Heart left ventricle (tissue), 16 donors: Measurements from ENCODE around the gene CLN6. TPM values are rescaled to one million over a fixed set of nuclear protein-coding genes. Genes with fewer than 3 reads are reported as not detected.
"Not testable (repeated sequence)": the region's sequence is repeated elsewhere in the genome, so short reads cannot be mapped to it uniquely, and the experiment has no call there.

Experiments
- ATAC-seq, 4 donors: fragments of 200-7000 bp; cut with Tn5 transposase; one replicate each; pipeline ENCODE4 v1.9.1; 2020 to 2022; ENCODE audit warnings: moderate library complexity in 4 of 4, mild to moderate bottlenecking in 3 of 4, moderate number of reproducible peaks in 1 of 4
- DNase-seq, 5 donors: peaks; one replicate each; pipeline ENCODE4 v3.0.0-alpha.2; 2020
- H3K27ac ChIP-seq, 12 donors: fragments of 200-600 bp; sonication (generic) in 4 of 12; one replicate each; pipeline versions ENCODE4 v1.5.0 to v1.8.0; 2016 to 2022; ENCODE audit warnings: mild to moderate bottlenecking in 2 of 12
- H3K27me3 ChIP-seq, 9 donors: fragments of 200-600 bp; sonication (generic) in 2 of 9; one replicate each; pipeline versions ENCODE4 v1.5.1 to v1.8.0; 2016 to 2022; ENCODE audit warnings: mild to moderate bottlenecking in 3 of 9
- H3K36me3 ChIP-seq, 9 donors: fragments of 200-600 bp; sonication (generic) in 2 of 9; one replicate each; pipeline versions ENCODE4 v1.5.0 to v1.8.0; 2018 to 2022; ENCODE audit warnings: mild to moderate bottlenecking in 2 of 9
- H3K4me1 ChIP-seq, 12 donors: fragments of 200-600 bp; sonication (generic) in 4 of 12; one replicate each; pipeline versions ENCODE4 v1.5.0 to v1.8.0; 2016 to 2022; ENCODE audit warnings: mild to moderate bottlenecking in 3 of 12
- H3K4me3 ChIP-seq, 12 donors: fragments of 200-600 bp; sonication (generic) in 4 of 12; one replicate each; pipeline versions ENCODE4 v1.5.0 to v1.8.0; 2017 to 2022; ENCODE audit warnings: mild to moderate bottlenecking in 9 of 12, moderate library complexity in 4 of 12
- H3K9me3 ChIP-seq, 12 donors: fragments of 200-600 bp; sonication (generic) in 4 of 12; one replicate each; pipeline versions ENCODE4 v1.5.0 to v1.8.0; 2016 to 2022; ENCODE audit warnings: mild to moderate bottlenecking in 1 of 12
- CTCF ChIP-seq, 12 donors: fragments of 200-600 bp; sonication (generic) in 4 of 12; IDR thresholded peaks; one replicate each; pipeline versions ENCODE4 v1.5.0 to v1.8.0; 2018 to 2022; ENCODE audit warnings: antibody characterized with exemption in 12 of 12, mild to moderate bottlenecking in 5 of 12
- POLR2A ChIP-seq, 2 donors: fragments of 450-650 bp; IDR thresholded peaks; one replicate each; pipeline ENCODE4 v1.6.1; 2017; ENCODE audit warnings: antibody characterized with exemption in 2 of 2, mild to moderate bottlenecking in 2 of 2, moderate library complexity in 2 of 2
- WGBS, 4 donors: extraction: QIAGEN DNeasy Blood & Tissue Kit in 2 of 4; methylation state at CpG; one replicate each; pipeline versions ENCODE4 v1.1.5 to v1.1.7; 2013 to 2018; 5-methylcytosine and 5-hydroxymethylcytosine counted together
- intact Hi-C, 10 donors: fragments of 100-400 bp; cut with DNase I; formaldehyde crosslinking; loops; one replicate each; pipeline versions ENCODE4 v1.11.1 to v1.14.2; 2022
- polyA plus RNA-seq, 2 donors: library from polyadenylated mRNA; stranded (reverse); fragments of 200-250 nt; gene quantifications; one replicate each; pipeline ENCODE4 v1.2.3, GENCODE V29; 2013
- total RNA-seq, 9 donors: library from RNA; depleted of rRNA in 2 of 9; stranded (reverse); fragments of >200 nt in 2 of 9; fragmentation: NEBNext Ultra II Directional in 3 of 9; extraction: Animal tissue kit (Norgen Biotek cat#: 25700) in 3 of 9; gene quantifications; one replicate each; pipeline versions ENCODE4 v1.1.0 to v1.2.4, GENCODE V29; 2016 to 2023
- donor health status: ischemic (EF 13 %, LVEDD 7.1; RV severe dilation, severe dysfunction).
- donor health status: healthy with polysubstance abuse.
- donor health status: DM: no; HTN: yes; CAD: no.
- donor health status: DM: no; HTN: no; CAD: no.
- donor health status: ischemic (EF 25% LVEDD 6.9; RV normal size, moderate dysfunction).
- donor health status: ischemic (EF 25% LVEDD 5.7; RV mildly dilated, moderate dysfunction).
- donor health status: healthy.
- donor health status: DM: yes; HTN: yes; CAD: no.
- donor health status: ischemic (EF 35%, LVEDD 5.7; RV mildly dilated, moderate dysfunction).
- donor health status: nonischemic (EF 11% LVEDD 7.7; RV severe dilation, severe dysfunction).
- donor health status: DM: yes; HTN: yes; CAD: no.
- donor health status: PGD.
- donor health status: ischemic (EF 29% LVEDD 5.4; RV normal size, mild dysfunction).
- donor health status: nonischemic (EF 23%, LVEDD 6.1; RV moderate dilation, normal function).

CLN6 gene
- total and polyA plus RNA-seq, 11 donors, result 5.6 to 24.1 (median 8.9) TPM

- no peak overlapping the region for H3K4me3 ChIP-seq
- H3K36me3 ChIP-seq, result peaks cover 0 to 14% (median 0%) of the 10 kb centered on the region in 9 donors
- H3K27ac ChIP-seq, result peak overlapping the region in 1 of 12 donors; percentile 47
- intact Hi-C loops, result no loop called here
- 55 to 64% (median 62%) methylated on average over 4 of the region's 4 CpGs for WGBS, 4 donors
- no peaks in the 10 kb centered on the region for H3K27me3 ChIP-seq
- ATAC-seq, result no peak
- DNase-seq, result peak in 2 of 5 donors; percentile 2 to 7
- H3K4me1 ChIP-seq, result peaks cover 0 to 43% (median 0%) of the 10 kb centered on the region in 12 donors
- no peaks in the 10 kb centered on the region for H3K9me3 ChIP-seq
- TF ChIP-seq POLR2A (IDR thresholded peaks at IDR 0.05), result no peak
- no peak for TF ChIP-seq CTCF (IDR thresholded peaks at IDR 0.05)
These were observed 12.2 kb downstream of the CLN6 start for GRCh38 chr15:68217341-68217740.

- H3K4me1 ChIP-seq, result peaks cover 0 to 51% (median 6%) of the 10 kb centered on the region in 12 donors
- DNase-seq, result peak in 1 of 5 donors; percentile 17
- peak overlapping the region in 1 of 12 donors; percentile 60 for H3K27ac ChIP-seq
These were observed 14.7 kb downstream of the CLN6 start for GRCh38 chr15:68214838-68215254.

GRCh38 chr15:68213991-68214837 lies 15.3 kb downstream of the CLN6 start:
- peak in 2 of 5 donors; percentile 4 to 9 for DNase-seq
- no peak for TF ChIP-seq CTCF (IDR thresholded peaks at IDR 0.05)
- no peak for TF ChIP-seq POLR2A (IDR thresholded peaks at IDR 0.05)
- Histone ChIP-seq H3K9me3 (no peaks in the 10 kb centered on the region), H3K27me3 (no peaks in the 10 kb centered on the region), H3K4me3 (no peak overlapping the region), H3K36me3 (peaks cover 0 to 14% (median 0%) of the 10 kb centered on the region in 9 donors), H3K4me1 (peaks cover 0 to 51% (median 6%) of the 10 kb centered on the region in 12 donors), H3K27ac (peak overlapping the region in 1 of 12 donors; percentile 60)
- 90 to 93% (median 93%) methylated on average over 17 of the region's 17 CpGs for WGBS, 4 donors
- intact Hi-C loops, result loop anchor here in 4 of 10 donors (5.0 kb wide), 1 partner anchor 352 kb away; no protein-coding TSS in a partner anchor
- no peak for ATAC-seq

More at GRCh38 chr15:68214838-68215254, 14.7 kb downstream of the CLN6 start:
- TF ChIP-seq POLR2A (IDR thresholded peaks at IDR 0.05) (no peak), CTCF (IDR thresholded peaks at IDR 0.05) (no peak)
- no peak for ATAC-seq
- no peaks in the 10 kb centered on the region for H3K27me3 ChIP-seq
- WGBS, 4 donors, result 78 to 89% (median 83%) methylated on average over 6 of the region's 6 CpGs
- no peak overlapping the region for H3K4me3 ChIP-seq
- intact Hi-C loops, result loop anchor here in 4 of 10 donors (5.0 kb wide), 1 partner anchor 353 kb away; no protein-coding TSS in a partner anchor
- H3K9me3 ChIP-seq, result no peaks in the 10 kb centered on the region
- H3K36me3 ChIP-seq, result peaks cover 0 to 14% (median 0%) of the 10 kb centered on the region in 9 donors

GRCh38 chr15:68213491-68213845 lies 16.1 kb downstream of the CLN6 start:
- H3K4me3 ChIP-seq, H3K27ac ChIP-seq, H3K27me3 ChIP-seq, H3K9me3 ChIP-seq, ATAC-seq: not testable (repeated sequence)
- H3K36me3 ChIP-seq, result peaks cover 0 to 13% (median 0%) of the 10 kb centered on the region in 9 donors
- intact Hi-C loops, result loop anchor here in 4 of 10 donors (5.0 kb wide), 1 partner anchor 351 kb away; no protein-coding TSS in a partner anchor
- peaks cover 0 to 56% (median 7%) of the 10 kb centered on the region in 12 donors for H3K4me1 ChIP-seq
- 93 to 97% (median 94%) methylated on average over 6 of the region's 6 CpGs for WGBS, 4 donors
- DNase-seq, result peak in 3 of 5 donors; percentile 4 to 7 (median 6)
